GM13976 (cell line): ENCODE data around the gene CSTPP1.

Experiments used
- DNase-seq: peaks from one replicate; pipeline ENCODE4 v3.0.0; 2012; ENCODE audit warnings: low spot score
- CTCF ChIP-seq: IDR thresholded peaks from 2 replicates; pipeline ENCODE4 v1.5.1; 2012; ENCODE audit warnings: borderline replicate concordance, mild to moderate bottlenecking; ENCODE audit not compliant: insufficient read depth; ENCODE audit errors: extremely low read depth, missing control alignments, control extremely low read depth
- in situ Hi-C: fragments of 300-500 bp; cut with MboI; formaldehyde crosslinking; loops from one replicate; pipeline ENCODE4 v1.12.0; 2022; ENCODE audit warnings: low sequenced_read_pairs, mixed read lengths, inconsistent platforms; ENCODE audit not compliant: unreplicated experiment

Gene CSTPP1

GRCh38 chr11:46892838-46893237, 43.7 kb upstream of the CSTPP1 start:
- TF ChIP-seq CTCF = no peak
- no peak for DNase-seq
- in situ Hi-C loops = no loop called here

GRCh38 chr11:46894506-46894905, 42.1 kb upstream of the CSTPP1 start:
- in situ Hi-C loops = no loop called here
- no peak for DNase-seq
- TF ChIP-seq CTCF = no peak

GRCh38 chr11:46894961-46895360, 41.6 kb upstream of the CSTPP1 start:
- no peak for TF ChIP-seq CTCF
- in situ Hi-C loops = no loop called here
- no peak for DNase-seq

- no peak for TF ChIP-seq CTCF
- DNase-seq = no peak
- in situ Hi-C loops = no loop called here
Measured at GRCh38 chr11:46895821-46896220, 40.7 kb upstream of the CSTPP1 start.

- in situ Hi-C loops = no loop called here
- peak; percentile 65 for DNase-seq
Measured at GRCh38 chr11:46896719-46897406, 39.7 kb upstream of the CSTPP1 start.

GRCh38 chr11:46898396-46899095, 38.0 kb upstream of the CSTPP1 start:
- no peak for DNase-seq
- in situ Hi-C loops = no loop called here
- TF ChIP-seq CTCF = no peak

More at GRCh38 chr11:46896719-46897406, 39.7 kb upstream of the CSTPP1 start:
- TF ChIP-seq CTCF = peak; percentile 16
